Pancreas (tissue), 10 donors: Measurements from ENCODE around the gene GOLPH3. TPM values are rescaled to one million over a fixed set of nuclear protein-coding genes. Genes with fewer than 3 reads are reported as not detected.
"Not testable (repeated sequence)": the region's sequence is repeated elsewhere in the genome, so short reads cannot be mapped to it uniquely, and the experiment has no call there.

ENCODE experiments used
- ATAC-seq, 4 donors: fragments of 200-7000 bp; cut with Tn5 transposase; one replicate each; pipeline versions ENCODE4 v1.8.0 to v1.9.1; 2020; ENCODE audit warnings: mild to moderate bottlenecking in 4 of 4, moderate library complexity in 4 of 4
- DNase-seq, 6 donors: peaks; one replicate each; pipeline ENCODE4 v3.0.0-alpha.2; 2020
- FAIRE-seq: peaks from 2 replicates; lab custom pipeline; 2012; peaks lifted over from hg19 to GRCh38; lab: Jason Lieb, UNC
- H3K27ac ChIP-seq, 4 donors: fragments of 200-600 bp; sonication (generic); 1 replicate in 3 of 4; 2 replicates in 1 of 4; pipeline versions ENCODE4 v1.5.0 to v1.8.0; 2020
- H3K27me3 ChIP-seq, 4 donors: fragments of 200-600 bp; one replicate each; pipeline ENCODE4 v1.8.0; 2021
- H3K36me3 ChIP-seq, 3 donors: fragments of 200-600 bp; sonication (generic) in 1 of 3; one replicate each; pipeline versions ENCODE4 v1.5.0 to v1.8.0; 2020 to 2021
- H3K4me1 ChIP-seq, 3 donors: fragments of 200-600 bp; one replicate each; pipeline ENCODE4 v1.8.0; 2021
- H3K4me3 ChIP-seq, 4 donors: fragments of 200-600 bp; sonication (generic) in 2 of 4; one replicate each; pipeline versions ENCODE4 v1.5.0 to v1.8.0; 2020 to 2021
- H3K9me3 ChIP-seq, 4 donors: fragments of 200-600 bp; one replicate each; pipeline ENCODE4 v1.8.0; 2021
- CTCF ChIP-seq, 4 donors: fragments of 200-600 bp; sonication (generic) in 3 of 4; IDR thresholded peaks; one replicate each; pipeline versions ENCODE4 v1.5.0 to v1.8.0; 2021; ENCODE audit warnings: antibody characterized with exemption in 4 of 4
- WGBS, 2 donors: extraction: QIAGEN DNeasy Blood & Tissue Kit; methylation state at CpG; one replicate each; pipeline ENCODE4 v1.1.7; 2013; 5-methylcytosine and 5-hydroxymethylcytosine counted together
- intact Hi-C, 3 donors: fragments of 100-400 bp; cut with DNase I; formaldehyde crosslinking; loops; one replicate each; pipeline versions ENCODE4 v1.11.1 to v1.14.2; 2022
- polyA plus RNA-seq, 2 donors: library from polyadenylated mRNA; stranded (reverse); fragments of 200-250 nt; gene quantifications; one replicate each; pipeline ENCODE4 v1.2.3, GENCODE V29; 2013
- total RNA-seq, 6 donors: library from RNA; stranded (reverse); fragmentation: NEBNext Ultra II Directional in 4 of 6; extraction: Animal tissue kit (Norgen Biotek cat#: 25700) in 4 of 6; gene quantifications; one replicate each; pipeline versions ENCODE4 v1.2.1 to v1.2.4, GENCODE V29; 2021 to 2023
- donor health status: healthy with polysubstance abuse.
- donor health status: DM: no; HTN: no; CAD: no; lungs with moderate emphysema.
- donor health status: DM: no; HTN: no; CAD: no.
- donor health status: control.
- donor health status: control.
- donor health status: Bipolar disorder and iron deficiency.
- donor health status: DM: yes; HTN: yes; CAD: no.
- donor health status: DM: no; HTN: no; CAD: no.
- donor health status: DM: no; HTN: no; CAD: no.
- donor health status: DM: yes; HTN: yes; CAD: no.

The GOLPH3 gene
- 10 to 100 TPM; 44.6 to 67.0 (median 50.1) TPM for total RNA-seq
- polyA plus RNA-seq = 10 to 100 TPM; 19.9 to 44.5 TPM

- intact Hi-C loops = no loop called here
- H3K36me3 ChIP-seq = peaks cover 0 to 4% (median 0%) of the 10 kb centered on the region in 3 donors
- H3K27me3 ChIP-seq = no peaks in the 10 kb centered on the region
- TF ChIP-seq CTCF (IDR thresholded peaks at IDR 0.05) = no peak
- ATAC-seq (peak; percentile 89 to 96 (median 91)), FAIRE-seq (no peak), DNase-seq (peak; percentile 89 to 97 (median 94))
- H3K27ac ChIP-seq = peak within 1 kb of the TSS; percentile 99 to 100 (median 100)
- peak within 1 kb of the TSS; percentile 54 to 96 (median 90) for H3K4me3 ChIP-seq
- H3K4me1 ChIP-seq = peaks cover 8 to 25% (median 20%) of the 10 kb centered on the region in 3 donors
- WGBS, 2 donors = 0% methylated on average over 65 to 85 of the region's 85 CpGs
- no peaks in the 10 kb centered on the region for H3K9me3 ChIP-seq
Measured at GRCh38 chr5:32174011-32174870, at the start of gene GOLPH3. Gene GOLPH3, minus strand, starts transcription at chr5:32174319. Its CDS starts 285 bp downstream, at chr5:32174034.

- Histone ChIP-seq H3K4me3 (no peak overlapping the region), H3K27ac (no peak overlapping the region), H3K36me3 (peaks cover 0 to 5% (median 4%) of the 10 kb centered on the region in 3 donors), H3K27me3 (no peaks in the 10 kb centered on the region), H3K4me1 (peaks cover 0 to 2% (median 0%) of the 10 kb centered on the region in 3 donors), H3K9me3 (no peaks in the 10 kb centered on the region)
- intact Hi-C loops = no loop called here
- FAIRE-seq = no peak
- WGBS, 2 donors = 85 to 89% methylated on average over 5 of the region's 5 CpGs
- no peak for ATAC-seq
- DNase-seq = no peak
- no peak for TF ChIP-seq CTCF (IDR thresholded peaks at IDR 0.05)
Measured at GRCh38 chr5:32222723-32223470, 48.8 kb upstream of the GOLPH3 start.

- H3K27ac ChIP-seq = no peak overlapping the region
- H3K9me3 ChIP-seq = no peaks in the 10 kb centered on the region
- peaks cover 0 to 5% (median 4%) of the 10 kb centered on the region in 3 donors for H3K4me1 ChIP-seq
- ATAC-seq = peak in 1 of 4 donors; percentile 27
- TF ChIP-seq CTCF (IDR thresholded peaks at IDR 0.05) = no peak
- WGBS, 2 donors = 61 to 63% methylated on average over 12 of the region's 12 CpGs
- H3K27me3 ChIP-seq = no peaks in the 10 kb centered on the region
- no peak overlapping the region for H3K4me3 ChIP-seq
- FAIRE-seq = no peak
- no peaks in the 10 kb centered on the region for H3K36me3 ChIP-seq
- DNase-seq = no peak
- intact Hi-C loops = no loop called here
Measured at GRCh38 chr5:32217886-32218396, 43.8 kb upstream of the GOLPH3 start.

GRCh38 chr5:32214344-32214743 is 40.2 kb upstream of the GOLPH3 start:
- intact Hi-C loops, FAIRE-seq: not testable (repeated sequence)

GRCh38 chr5:32210151-32210550 is 36.0 kb upstream of the GOLPH3 start:
- DNase-seq (no peak), FAIRE-seq (no peak), ATAC-seq (no peak)
- no peaks in the 10 kb centered on the region for H3K36me3 ChIP-seq
- WGBS, 2 donors = 82 to 83% methylated on average over 3 of the region's 3 CpGs
- H3K4me1 ChIP-seq = peaks cover 0 to 16% (median 5%) of the 10 kb centered on the region in 3 donors
- peak overlapping the region in 2 of 4 donors; percentile 71 to 86 for H3K27ac ChIP-seq
- no peaks in the 10 kb centered on the region for H3K27me3 ChIP-seq
- H3K4me3 ChIP-seq = no peak overlapping the region
- intact Hi-C loops = no loop called here
- H3K9me3 ChIP-seq = no peaks in the 10 kb centered on the region
- TF ChIP-seq CTCF (IDR thresholded peaks at IDR 0.05) = no peak

More at GRCh38 chr5:32214344-32214743, 40.2 kb upstream of the GOLPH3 start:
- not testable (repeated sequence) for H3K9me3 ChIP-seq, H3K4me3 ChIP-seq, DNase-seq, ATAC-seq, H3K27ac ChIP-seq, H3K36me3 ChIP-seq, H3K27me3 ChIP-seq
- WGBS, 2 donors = 90 to 93% methylated on average over 1 of the region's 1 CpG
- H3K4me1 ChIP-seq = peaks cover 0 to 20% (median 5%) of the 10 kb centered on the region in 3 donors

GRCh38 chr5:32208837-32209236 is 34.7 kb upstream of the GOLPH3 start:
- H3K36me3 ChIP-seq, H3K4me3 ChIP-seq, FAIRE-seq, H3K27me3 ChIP-seq, H3K27ac ChIP-seq, DNase-seq, ATAC-seq, H3K9me3 ChIP-seq, intact Hi-C loops: not testable (repeated sequence)
- H3K4me1 ChIP-seq = peaks cover 0 to 16% (median 5%) of the 10 kb centered on the region in 3 donors
- 88 to 100% methylated on average over 9 to 18 of the region's 31 CpGs for WGBS, 2 donors
